HG03045 (cell line): ENCODE results near the gene HM13.
"Not testable (repeated sequence)": the region's sequence is repeated elsewhere in the genome, so short reads cannot be mapped to it uniquely, and the experiment has no call there.

ENCODE experiments used
- ATAC-seq: cut with Tn5 transposase; IDR thresholded peaks from one replicate; pipeline ENCODE4 v1.9.1; 2021; ENCODE audit warnings: mild to moderate bottlenecking, moderate library complexity; ENCODE audit not compliant: unreplicated experiment

HM13 gene

GRCh38 chr20:31500527-31500926 lies 13.7 kb upstream of the HM13 start:
- ATAC-seq: no peak

GRCh38 chr20:31502884-31503673 lies 11.2 kb upstream of the HM13 start:
- peak; percentile 91 for ATAC-seq

GRCh38 chr20:31505903-31506302 lies 8.3 kb upstream of the HM13 start:
- ATAC-seq: no peak

GRCh38 chr20:31508517-31509244 lies 5.6 kb upstream of the HM13 start:
- no peak for ATAC-seq

GRCh38 chr20:31515072-31515774 lies 981 bp downstream of the HM13 start:
- no peak for ATAC-seq

GRCh38 chr20:31515775-31516107 lies 1.5 kb downstream of the HM13 start:
- no peak for ATAC-seq

- no peak for ATAC-seq
These were observed 1.9 kb downstream of the HM13 start for GRCh38 chr20:31516166-31516565.

GRCh38 chr20:31516651-31517050 lies 2.4 kb downstream of the HM13 start:
- no peak for ATAC-seq

- no peak for ATAC-seq
These were observed 3.1 kb downstream of the HM13 start for GRCh38 chr20:31517373-31517772.

GRCh38 chr20:31521267-31521666 lies 7.0 kb downstream of the HM13 start:
- ATAC-seq: not testable (repeated sequence)

GRCh38 chr20:31522731-31523130 lies 8.5 kb downstream of the HM13 start:
- no peak for ATAC-seq

- ATAC-seq: no peak
These were observed 9.4 kb downstream of the HM13 start for GRCh38 chr20:31523361-31524283.

GRCh38 chr20:31527266-31527665 lies 13.0 kb downstream of the HM13 start:
- no peak for ATAC-seq

GRCh38 chr20:31535298-31535697 lies 21.1 kb downstream of the HM13 start:
- ATAC-seq: no peak

GRCh38 chr20:31536575-31536974 lies 22.3 kb downstream of the HM13 start:
- no peak for ATAC-seq

GRCh38 chr20:31537116-31537871 lies 23.1 kb downstream of the HM13 start:
- ATAC-seq: no peak

- no peak for ATAC-seq
These were observed 23.6 kb downstream of the HM13 start for GRCh38 chr20:31537890-31538289.

- ATAC-seq: no peak
These were observed 24.1 kb downstream of the HM13 start for GRCh38 chr20:31538326-31538725.

GRCh38 chr20:31539636-31540035 lies 25.4 kb downstream of the HM13 start:
- ATAC-seq: not testable (repeated sequence)

GRCh38 chr20:31540406-31540805 lies 26.2 kb downstream of the HM13 start:
- no peak for ATAC-seq
